Hematopoietic multipotent progenitor cell treated with erythropoietin and hydrocortisone succinate and interleukin-3 and kit ligand, for 8 days (in vitro differentiated cells): ENCODE data around the gene ZNF784.
A peak's percentile ranks its signal among the peaks of the same experiment; 100 is the strongest.
"Not testable (repeated sequence)": the region's sequence is repeated elsewhere in the genome, so short reads cannot be mapped to it uniquely, and the experiment has no call there.

Experiments
- DNase-seq: peaks from one replicate; pipeline ENCODE4 v3.0.0-alpha.2; 2015

The ZNF784 gene

DNA sequence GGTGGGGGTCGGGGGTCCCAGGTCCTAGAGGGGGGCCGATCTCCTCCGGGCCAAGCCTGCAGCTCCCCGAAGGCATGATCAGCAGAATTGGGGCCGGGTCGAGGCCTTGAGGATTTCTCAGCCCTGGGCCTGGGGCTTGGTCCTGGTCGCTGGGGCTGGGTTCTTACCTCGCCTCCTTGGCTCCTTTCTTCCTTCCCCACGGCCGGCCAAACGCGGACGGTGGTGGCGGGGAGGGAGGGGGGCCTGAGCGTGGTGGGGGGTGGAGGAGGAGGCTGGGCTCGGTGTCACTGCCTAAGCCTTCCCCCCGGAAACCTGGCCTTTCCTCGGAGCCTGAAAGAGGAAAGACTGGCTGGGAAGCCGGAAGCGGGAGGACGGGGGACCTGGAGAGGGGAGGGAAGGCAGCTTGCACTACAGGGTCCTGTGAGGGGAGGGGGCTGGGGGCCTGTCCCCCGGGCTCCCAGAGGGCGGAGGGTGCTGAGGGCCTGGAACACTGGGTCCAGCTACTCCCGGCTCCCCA lies 43.7 kb downstream of the ZNF784 start, which contains the start of gene ZNF579:
Gene ZNF579, minus strand, starts transcription at position 221 of the 517 bp plus-strand sequence. CDS start 1,209 bp downstream, outside the sequence.
- peak; percentile 83 for DNase-seq

DNA sequence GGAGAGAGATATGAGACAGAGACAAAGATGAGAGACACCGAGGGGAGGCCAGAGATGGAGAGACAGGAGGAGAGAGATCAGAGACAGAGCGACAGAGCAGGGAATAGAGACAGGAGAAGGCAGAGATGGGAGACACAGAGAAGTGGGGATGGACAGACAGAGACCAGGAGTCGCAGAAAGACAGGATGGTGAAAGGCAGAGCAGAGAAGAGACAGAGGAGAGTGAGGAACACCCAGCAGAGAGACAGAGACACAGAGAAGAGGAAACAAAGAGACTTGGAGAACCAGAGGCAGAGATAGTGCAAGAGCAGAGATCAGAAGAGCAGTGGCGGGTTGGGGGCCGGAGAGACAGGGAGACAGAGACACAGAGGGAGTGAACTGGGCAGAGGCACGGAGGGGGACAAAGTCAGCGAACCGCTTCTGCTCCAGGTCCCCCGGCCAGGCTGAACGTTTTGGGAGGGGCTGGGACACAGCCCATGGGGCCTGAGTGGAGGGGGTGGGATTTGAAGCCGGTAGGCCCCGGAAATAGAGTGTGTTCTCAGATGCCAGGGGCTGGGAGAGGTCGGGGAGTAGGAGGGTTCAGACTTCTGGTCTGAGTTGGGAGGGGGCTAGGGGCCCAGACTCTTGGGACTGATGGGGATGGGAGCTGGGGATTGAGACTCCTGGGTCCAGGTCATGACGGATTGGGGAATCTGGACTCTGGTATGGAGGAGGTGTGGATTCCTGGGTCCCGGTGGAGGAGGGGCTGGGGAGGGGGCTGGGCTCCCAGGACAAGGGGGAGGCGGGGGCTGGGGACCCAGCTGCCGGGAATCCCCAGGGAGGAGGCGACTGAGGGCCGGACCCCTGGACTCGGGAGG lies 44.4 kb downstream of the ZNF784 start:
- no peak for DNase-seq

DNA sequence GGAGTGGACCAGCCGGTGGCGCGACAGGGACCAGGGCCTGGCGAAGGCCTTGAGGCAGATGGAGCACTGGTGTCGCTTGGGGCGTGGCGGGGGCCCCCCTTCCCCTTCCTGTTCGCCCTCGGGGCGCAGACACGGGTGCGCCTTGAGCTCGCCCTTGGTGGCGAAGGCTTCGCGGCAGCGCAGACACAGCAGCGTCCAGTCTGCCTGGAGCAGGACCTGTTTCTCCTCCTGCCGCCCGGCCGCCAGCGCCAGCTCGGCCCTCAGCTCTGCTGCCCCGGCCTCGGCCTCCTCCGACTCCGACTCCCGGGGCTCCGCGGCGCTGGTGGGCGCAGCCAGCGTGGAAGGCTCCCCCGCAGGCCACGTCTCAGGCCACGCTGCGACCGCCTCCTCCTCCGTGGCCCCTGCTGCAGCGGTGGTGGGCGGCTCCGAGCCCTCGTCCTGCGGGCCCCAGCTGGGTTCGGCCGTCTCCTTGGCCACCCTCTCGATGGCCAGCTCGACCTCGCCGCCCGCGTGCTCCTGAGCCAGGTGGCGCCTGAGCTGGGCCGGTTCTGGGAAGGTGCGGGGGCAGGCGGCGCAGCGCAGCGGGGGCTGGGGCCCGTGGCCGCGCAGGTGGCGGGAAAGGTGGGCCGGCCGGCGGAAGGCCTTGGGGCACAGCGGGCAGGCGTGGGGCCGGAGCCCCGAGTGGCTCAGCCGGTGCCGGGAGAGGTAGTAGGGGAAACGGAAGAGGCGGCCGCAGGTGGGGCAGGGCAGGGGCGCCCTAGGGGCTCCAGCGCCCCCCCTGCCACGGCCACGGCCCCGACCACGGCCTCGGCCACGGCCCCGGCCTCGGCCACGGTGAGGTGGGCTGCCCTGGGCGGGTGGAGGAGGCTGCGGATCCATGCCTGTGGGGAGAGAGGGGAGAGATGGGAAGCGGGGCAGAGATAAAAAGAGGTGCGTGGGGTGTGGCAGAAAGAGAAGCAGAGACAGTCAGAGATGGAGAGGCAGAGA lies 45.3 kb downstream of the ZNF784 start:
- no peak for DNase-seq

- no peak for DNase-seq
These were observed 46.2 kb downstream of the ZNF784 start for GRCh38 chr19:55578031-55578760.

GRCh38 chr19:55576746-55577145 lies 47.6 kb downstream of the ZNF784 start:
- DNase-seq, result no peak

DNA sequence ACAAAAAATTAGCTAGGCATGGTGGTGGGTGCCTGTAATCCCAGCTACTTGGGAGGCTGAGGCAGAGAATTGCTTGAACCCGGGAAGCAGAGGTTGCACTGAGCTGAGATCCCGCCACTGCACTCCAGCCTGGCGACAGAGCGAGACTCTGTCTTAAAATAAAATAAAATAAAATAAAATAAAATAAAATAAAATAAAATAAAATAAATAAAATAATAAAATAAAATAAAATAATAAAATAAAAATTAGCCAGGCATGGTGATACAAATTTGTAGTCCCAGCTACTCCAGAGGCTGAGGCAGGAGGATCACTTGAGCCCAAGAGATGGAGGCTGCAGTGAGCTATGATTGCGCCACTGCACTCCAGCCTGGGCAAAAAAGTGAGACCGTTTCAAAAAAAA lies 50.4 kb downstream of the ZNF784 start:
- DNase-seq, result not testable (repeated sequence)
